ENCODE results near the gene CYP2A7. TPM values are rescaled to one million over a fixed set of nuclear protein-coding genes. Genes with fewer than 3 reads are reported as not detected.
"Not testable (repeated sequence)": the region's sequence is repeated elsewhere in the genome, so short reads cannot be mapped to it uniquely, and the experiment has no call there.

Gene CYP2A7
- total RNA-seq, 1 experiment from 2014 or later: not detected

GRCh38 chr19:40888191-40888590 is 6.2 kb upstream of the CYP2A7 start:
- intact Hi-C loops (cut with micrococcal nuclease): no loop called here
- H3K79me2 ChIP-seq (ENCODE audit: insufficient read depth, low read length): no peaks in the 10 kb centered on the region
- no peaks in the 10 kb centered on the region for H3K9me3 ChIP-seq (ENCODE audit: control insufficient read depth in 1 of 2, insufficient read depth in 1 of 2, low read depth in 1 of 2, low read length in 2 of 2)
- H3K9ac ChIP-seq (ENCODE audit: low read length): no peak overlapping the region
- no peaks in the 10 kb centered on the region for H4K20me1 ChIP-seq (ENCODE audit: insufficient read depth)
- no peak overlapping the region for H3K4me3 ChIP-seq (replicated peaks in 1 of 2; ENCODE audit: low read depth in 1 of 2, low read length in 2 of 2)
- H3K36me3 ChIP-seq (ENCODE audit: control insufficient read depth in 1 of 2, insufficient read depth in 2 of 2, low read length in 2 of 2): no peaks in the 10 kb centered on the region
- DNase-seq (ENCODE audit: low read depth, low spot score) (no peak), ATAC-seq (no peak)
- ChIA-PET CTCF (no interaction called here), POLR2A (no interaction called here), RAD21 (ENCODE audit: low non-redundant PET in 1 of 2, low total read pairs in 2 of 2, uncharacterized antibody in 2 of 2, unreplicated experiment in 2 of 2) (no interaction called here)
- TF ChIP-seq JUND (IDR thresholded peaks at IDR 0.05) (no peak), POLR2AphosphoS5 (IDR thresholded peaks at IDR 0.05; ENCODE audit: low read depth, low read length) (no peak), CBX3 (IDR thresholded peaks at IDR 0.05; ENCODE audit: low read depth) (no peak), POLR2A (IDR thresholded peaks at IDR 0.05; ENCODE audit: borderline replicate concordance, extremely low read depth, insufficient read depth, insufficient read length) (no peak), SRF (IDR thresholded peaks at IDR 0.05; ENCODE audit: low read depth) (no peak), FOSL1 (IDR thresholded peaks at IDR 0.05; ENCODE audit: low read depth) (no peak), CEBPB (IDR thresholded peaks at IDR 0.05; ENCODE audit: low read depth) (no peak), ZFX (IDR thresholded peaks at IDR 0.05) (no peak), SIN3A (IDR thresholded peaks at IDR 0.05; ENCODE audit: low read depth) (no peak), CTCF (IDR thresholded peaks at IDR 0.05 in 2 of 3, conservative IDR thresholded peaks at IDR 0.05 in 1 of 3; ENCODE audit: borderline replicate concordance in 1 of 3, insufficient read depth in 1 of 3, low read depth in 2 of 3, low read length in 2 of 3) (no peak), YY1 (IDR thresholded peaks at IDR 0.05; ENCODE audit: extremely low read depth, insufficient replicate concordance, low read depth, low read length) (no peak), ZNF274 (IDR thresholded peaks at IDR 0.05; ENCODE audit: low read depth, low read length) (no peak)
- TF ChIP-seq, protein P1, sequence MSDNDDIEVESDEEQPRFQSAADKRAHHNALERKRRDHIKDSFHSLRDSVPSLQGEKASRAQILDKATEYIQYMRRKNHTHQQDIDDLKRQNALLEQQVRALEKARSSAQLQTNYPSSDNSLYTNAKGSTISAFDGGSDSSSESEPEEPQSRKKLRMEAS (IDR thresholded peaks at IDR 0.05): no peak
- TF ChIP-seq, protein P2, sequence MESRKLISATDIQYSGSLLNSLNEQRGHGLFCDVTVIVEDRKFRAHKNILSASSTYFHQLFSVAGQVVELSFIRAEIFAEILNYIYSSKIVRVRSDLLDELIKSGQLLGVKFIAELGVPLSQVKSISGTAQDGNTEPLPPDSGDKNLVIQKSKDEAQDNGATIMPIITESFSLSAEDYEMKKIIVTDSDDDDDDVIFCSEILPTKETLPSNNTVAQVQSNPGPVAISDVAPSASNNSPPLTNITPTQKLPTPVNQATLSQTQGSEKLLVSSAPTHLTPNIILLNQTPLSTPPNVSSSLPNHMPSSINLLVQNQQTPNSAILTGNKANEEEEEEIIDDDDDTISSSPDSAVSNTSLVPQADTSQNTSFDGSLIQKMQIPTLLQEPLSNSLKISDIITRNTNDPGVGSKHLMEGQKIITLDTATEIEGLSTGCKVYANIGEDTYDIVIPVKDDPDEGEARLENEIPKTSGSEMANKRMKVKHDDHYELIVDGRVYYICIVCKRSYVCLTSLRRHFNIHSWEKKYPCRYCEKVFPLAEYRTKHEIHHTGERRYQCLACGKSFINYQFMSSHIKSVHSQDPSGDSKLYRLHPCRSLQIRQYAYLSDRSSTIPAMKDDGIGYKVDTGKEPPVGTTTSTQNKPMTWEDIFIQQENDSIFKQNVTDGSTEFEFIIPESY (IDR thresholded peaks at IDR 0.05; ENCODE audit: extremely low read depth, insufficient replicate concordance, low read length): no peak
- TF ChIP-seq, protein P3, sequence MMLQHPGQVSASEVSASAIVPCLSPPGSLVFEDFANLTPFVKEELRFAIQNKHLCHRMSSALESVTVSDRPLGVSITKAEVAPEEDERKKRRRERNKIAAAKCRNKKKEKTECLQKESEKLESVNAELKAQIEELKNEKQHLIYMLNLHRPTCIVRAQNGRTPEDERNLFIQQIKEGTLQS (IDR thresholded peaks at IDR 0.05): no peak
- no TSS peak for BruUV-seq (replicated peaks)
- no peak overlapping the region for H3K27ac ChIP-seq (ENCODE audit: low read depth, low read length)
- H3K4me2 ChIP-seq (ENCODE audit: low read length): no peak overlapping the region
- H3K4me1 ChIP-seq (ENCODE audit: control insufficient read depth in 1 of 2, insufficient read depth in 2 of 2, low read length in 2 of 2): no peaks in the 10 kb centered on the region
- no peak overlapping the region for H2AFZ ChIP-seq (ENCODE audit: low read depth, low read length, poor library complexity, severe bottlenecking)
- peaks cover 34% of the 10 kb centered on the region for H3K27me3 ChIP-seq (ENCODE audit: insufficient read depth, low read length)
- H3K9me2 ChIP-seq (ENCODE audit: insufficient read depth): no peaks in the 10 kb centered on the region

- H2AFZ ChIP-seq (ENCODE audit: low read depth, low read length, poor library complexity, severe bottlenecking); BruUV-seq (replicated peaks); H4K20me1 ChIP-seq (ENCODE audit: insufficient read depth); H3K4me1 ChIP-seq (ENCODE audit: control insufficient read depth in 1 of 2, insufficient read depth in 2 of 2, low read length in 2 of 2); POLR2A ChIA-PET; intact Hi-C loops (cut with micrococcal nuclease); DNase-seq (ENCODE audit: low read depth, low spot score); CTCF ChIA-PET; RAD21 ChIA-PET (ENCODE audit: low non-redundant PET in 1 of 2, low total read pairs in 2 of 2, uncharacterized antibody in 2 of 2, unreplicated experiment in 2 of 2); ATAC-seq; H3K27ac ChIP-seq (ENCODE audit: low read depth, low read length); H3K9ac ChIP-seq (ENCODE audit: low read length); H3K79me2 ChIP-seq (ENCODE audit: insufficient read depth, low read length); H3K9me2 ChIP-seq (ENCODE audit: insufficient read depth); H3K4me3 ChIP-seq (replicated peaks in 1 of 2; ENCODE audit: low read depth in 1 of 2, low read length in 2 of 2); H3K36me3 ChIP-seq (ENCODE audit: control insufficient read depth in 1 of 2, insufficient read depth in 2 of 2, low read length in 2 of 2); H3K4me2 ChIP-seq (ENCODE audit: low read length); H3K9me3 ChIP-seq (ENCODE audit: control insufficient read depth in 1 of 2, insufficient read depth in 1 of 2, low read depth in 1 of 2, low read length in 2 of 2): not testable (repeated sequence)
- peaks cover 23% of the 10 kb centered on the region; the same call in 1 of the 2 replicates for H3K27me3 ChIP-seq (ENCODE audit: insufficient read depth, low read length)
Observed at GRCh38 chr19:40884187-40884931, 2.3 kb upstream of the CYP2A7 start.

All from HCT116 (cell line).